HepG2 (cell line): ENCODE data around the gene KIAA1217. TPM values are rescaled to one million over a fixed set of nuclear protein-coding genes. Genes with fewer than 3 reads are reported as not detected.

Source experiments
- ATAC-seq: fragments of 200-7000 bp; cut with Tn5 transposase; 3 replicates; pipeline ENCODE4 v1.9.1; 2020; ENCODE audit warnings: mild to moderate bottlenecking, moderate library complexity
- BruUV-seq: library from RNA; stranded (reverse); fragments of 400-500 nt; replicated peaks from 2 replicates; lab custom pipeline; 2021; lab: Mats Ljungman, UMichigan
- CTCF ChIA-PET: fragments of 300-600 bp; formaldehyde crosslinking; extraction: SDS; loops from one replicate; lab custom pipeline; 2021; ENCODE audit warnings: low total read pairs, inconsistent platforms, low intra/inter-chr PET ratio; lab: Yijun Ruan, JAX
- POLR2A ChIA-PET: fragments of 350-600 bp; sonication (Branson Sonifier 250); formaldehyde crosslinking; loops from one replicate; lab custom pipeline; 2020; ENCODE audit warnings: antibody characterized with exemption, inconsistent platforms; lab: Yijun Ruan, JAX
- DNase-seq: peaks from one replicate; pipeline ENCODE4 v3.0.0-alpha.2; 2015; ENCODE audit warnings: low spot score
- FAIRE-seq: peaks from 3 replicates; lab custom pipeline; 2011; peaks lifted over from hg19 to GRCh38; lab: Jason Lieb, UNC
- H2AFZ ChIP-seq: one replicate; pipeline ENCODE4 v1.6.1; 2011; ENCODE audit warnings: low read length, inconsistent platforms
- H3K27ac ChIP-seq: fragments of 300-600 bp; 3 replicates; pipeline ENCODE4 v1.8.0; 2011; ENCODE audit warnings: mixed run types, mild to moderate bottlenecking, mixed read lengths, low read length, inconsistent platforms; ENCODE audit not compliant: insufficient read depth; ENCODE audit errors: extremely low read length
- H3K27me3 ChIP-seq, 2 experiments: fragments of 200-600 bp in 1 of 2; 2 replicates in 1 of 2; 3 replicates in 1 of 2; pipeline versions ENCODE4 v1.6.0 to v1.8.0; 2011; ENCODE audit warnings: low read length in 2 of 2, mild to moderate bottlenecking in 2 of 2, moderate library complexity in 2 of 2, inconsistent platforms in 1 of 2; ENCODE audit not compliant: insufficient read depth in 2 of 2, control insufficient read depth in 1 of 2
- H3K36me3 ChIP-seq, 2 experiments: fragments of 200-600 bp in 1 of 2; replicated peaks in 1 of 2; 2 replicates in 1 of 2; 3 replicates in 1 of 2; pipeline versions ENCODE4 v1.5.1 to v1.8.0; 2011; ENCODE audit warnings: low read length in 2 of 2, inconsistent platforms in 1 of 2; ENCODE audit not compliant: insufficient read depth in 2 of 2, control insufficient read depth in 1 of 2
- H3K4me1 ChIP-seq: 2 replicates; pipeline ENCODE4 v1.5.1; 2012; ENCODE audit warnings: low read length, inconsistent platforms; ENCODE audit not compliant: insufficient read depth
- H3K4me2 ChIP-seq: 2 replicates; pipeline ENCODE4 v1.6.0; 2011; ENCODE audit warnings: low read depth, low read length, inconsistent platforms
- H3K4me3 ChIP-seq, 3 experiments: fragments of 200-600 bp in 1 of 3; sonication (generic), shearing (Covaris generic) in 1 of 3; replicated peaks in 1 of 3; 2 replicates each; pipeline ENCODE4 v1.5.1; 2011 to 2016; ENCODE audit warnings: low read length in 3 of 3, inconsistent platforms in 2 of 3, low read depth in 2 of 3, mild to moderate bottlenecking in 2 of 3, control low read depth in 1 of 3, mixed read lengths in 1 of 3; ENCODE audit not compliant: insufficient read depth in 1 of 3
- H3K79me2 ChIP-seq: one replicate; pipeline ENCODE4 v1.6.1; 2011; ENCODE audit warnings: low read length, inconsistent platforms; ENCODE audit not compliant: insufficient read depth
- H3K9ac ChIP-seq: 2 replicates; pipeline ENCODE4 v1.6.0; 2011; ENCODE audit warnings: mild to moderate bottlenecking, low read depth, low read length, inconsistent platforms; ENCODE audit not compliant: insufficient read depth
- H3K9me3 ChIP-seq: 2 replicates; pipeline ENCODE4 v1.5.1; 2012; ENCODE audit warnings: mild to moderate bottlenecking, low read length
- H4K20me1 ChIP-seq: 2 replicates; pipeline ENCODE4 v1.6.0; 2011; ENCODE audit warnings: inconsistent platforms, mild to moderate bottlenecking, low read length, moderate library complexity; ENCODE audit not compliant: insufficient read depth
- JDP2 ChIP-seq: sonication (generic); formaldehyde crosslinking; IDR thresholded peaks from 2 replicates; pipeline ENCODE4 v1.8.1; 2022; ENCODE audit warnings: missing genetic modification reagents, borderline replicate concordance
- SALL1 ChIP-seq: sonication (generic); formaldehyde crosslinking; IDR thresholded peaks from 2 replicates; pipeline ENCODE4 v1.8.0; 2022; ENCODE audit warnings: mild to moderate bottlenecking, missing genetic modification reagents
- SALL2 ChIP-seq: sonication (generic); formaldehyde crosslinking; IDR thresholded peaks from 2 replicates; pipeline ENCODE4 v1.8.1; 2023; ENCODE audit warnings: mild to moderate bottlenecking, missing genetic modification reagents, inconsistent platforms
- SMARCE1 ChIP-seq: fragments of 450-650 bp; IDR thresholded peaks from 2 replicates; pipeline ENCODE4 v1.6.1; 2017; ENCODE audit warnings: borderline replicate concordance
- SOX13 ChIP-seq, 3 experiments: fragments of 450-650 bp in 1 of 3; sonication (generic) in 1 of 3; formaldehyde crosslinking in 1 of 3; IDR thresholded peaks in 2 of 3; conservative IDR thresholded peaks in 1 of 3; 2 replicates each; pipeline versions ENCODE4 v1.5.0 to v1.6.1; 2016 to 2020; ENCODE audit warnings: antibody characterized with exemption in 1 of 3, mild to moderate bottlenecking in 1 of 3, missing compliant biosample characterization in 1 of 3, missing genetic modification reagents in 1 of 3, moderate library complexity in 1 of 3
- ZNF839 ChIP-seq: sonication (generic); formaldehyde crosslinking; IDR thresholded peaks from 2 replicates; pipeline ENCODE4 v1.4.0; 2020; ENCODE audit warnings: missing genetic modification reagents, mild to moderate bottlenecking, borderline replicate concordance
- WGBS: methylation state at CpG from one replicate; pipeline ENCODE4 v1.1.6; 2017; ENCODE audit warnings: low lambda C conversion rate; 5-methylcytosine and 5-hydroxymethylcytosine counted together
- in situ Hi-C: cut with HindIII; loops from 2 replicates; pipeline ENCODE4 v1.10.0; 2017; ENCODE audit warnings: low pct_unique_long_range_greater_than_20kb; ENCODE audit not compliant: extremely low pct_ligation_motif_present
- intact Hi-C: fragments of 100-400 bp; cut with micrococcal nuclease; formaldehyde crosslinking; loops from one replicate; pipeline ENCODE4 v1.10.0; 2022; ENCODE audit not compliant: unreplicated experiment
- polyA plus RNA-seq, 8 experiments: library from polyadenylated mRNA; depleted of rRNA in 3 of 8; stranded (reverse) in 7 of 8; unstranded in 1 of 8; fragments of >200 nt; fragmentation: Illumina TruSeq in 4 of 8; extraction: Trizol in 4 of 8; gene quantifications; 2 replicates each; pipeline versions ENCODE4 v1.2.1 to v1.2.3, GENCODE V29; 2011 to 2016; ENCODE audit warnings: low read depth in 4 of 8, missing spikeins in 1 of 8, mixed read lengths in 1 of 8; ENCODE audit not compliant: insufficient read depth in 1 of 8
- total RNA-seq, 5 experiments: library from RNA; depleted of rRNA; stranded (reverse); fragments of >200 nt; fragmentation: Illumina TruSeq; extraction: Trizol; gene quantifications; 2 replicates each; pipeline ENCODE4 v1.2.3, GENCODE V29; 2016; ENCODE audit warnings: low read depth in 1 of 5
- TF ChIP-seq, protein P1 (sequence below): sonication (generic); formaldehyde crosslinking; IDR thresholded peaks from 2 replicates; pipeline ENCODE4 v1.4.0; 2020; ENCODE audit warnings: missing genetic modification reagents, mild to moderate bottlenecking, borderline replicate concordance

The KIAA1217 gene
- total and polyA plus RNA-seq, 2 of the 13 experiments (the other 11 are each of a cell fraction or from before 2014, with no cell fraction given) = 4.6 to 10.9 TPM

DNA sequence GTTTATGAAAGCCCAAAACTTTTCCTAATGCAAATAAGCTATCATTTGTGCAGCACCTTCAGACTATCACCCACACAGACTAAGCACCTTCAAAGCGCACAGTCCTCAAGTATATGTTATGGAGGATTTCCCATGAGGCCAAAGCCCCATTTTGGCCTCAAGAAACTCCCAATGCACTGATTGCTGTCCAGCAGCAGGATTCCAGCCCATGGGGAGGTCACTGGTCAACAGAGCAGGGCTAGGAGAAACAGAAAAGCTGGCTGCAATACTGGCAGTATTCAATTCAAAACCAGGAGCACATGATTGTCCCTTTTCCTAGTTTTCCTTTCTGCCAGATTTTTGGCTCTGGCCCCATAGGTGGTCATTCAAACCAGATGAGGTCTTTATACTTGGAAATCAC is 24.5 kb upstream of the KIAA1217 start (continued):
- TF ChIP-seq JDP2 (CRISPR knock-in tag) (no peak), SALL2 (no peak)
- TF ChIP-seq, protein P1, sequence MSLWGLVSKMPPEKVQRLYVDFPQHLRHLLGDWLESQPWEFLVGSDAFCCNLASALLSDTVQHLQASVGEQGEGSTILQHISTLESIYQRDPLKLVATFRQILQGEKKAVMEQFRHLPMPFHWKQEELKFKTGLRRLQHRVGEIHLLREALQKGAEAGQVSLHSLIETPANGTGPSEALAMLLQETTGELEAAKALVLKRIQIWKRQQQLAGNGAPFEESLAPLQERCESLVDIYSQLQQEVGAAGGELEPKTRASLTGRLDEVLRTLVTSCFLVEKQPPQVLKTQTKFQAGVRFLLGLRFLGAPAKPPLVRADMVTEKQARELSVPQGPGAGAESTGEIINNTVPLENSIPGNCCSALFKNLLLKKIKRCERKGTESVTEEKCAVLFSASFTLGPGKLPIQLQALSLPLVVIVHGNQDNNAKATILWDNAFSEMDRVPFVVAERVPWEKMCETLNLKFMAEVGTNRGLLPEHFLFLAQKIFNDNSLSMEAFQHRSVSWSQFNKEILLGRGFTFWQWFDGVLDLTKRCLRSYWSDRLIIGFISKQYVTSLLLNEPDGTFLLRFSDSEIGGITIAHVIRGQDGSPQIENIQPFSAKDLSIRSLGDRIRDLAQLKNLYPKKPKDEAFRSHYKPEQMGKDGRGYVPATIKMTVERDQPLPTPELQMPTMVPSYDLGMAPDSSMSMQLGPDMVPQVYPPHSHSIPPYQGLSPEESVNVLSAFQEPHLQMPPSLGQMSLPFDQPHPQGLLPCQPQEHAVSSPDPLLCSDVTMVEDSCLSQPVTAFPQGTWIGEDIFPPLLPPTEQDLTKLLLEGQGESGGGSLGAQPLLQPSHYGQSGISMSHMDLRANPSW (CRISPR knock-in tag) = no peak

DNA sequence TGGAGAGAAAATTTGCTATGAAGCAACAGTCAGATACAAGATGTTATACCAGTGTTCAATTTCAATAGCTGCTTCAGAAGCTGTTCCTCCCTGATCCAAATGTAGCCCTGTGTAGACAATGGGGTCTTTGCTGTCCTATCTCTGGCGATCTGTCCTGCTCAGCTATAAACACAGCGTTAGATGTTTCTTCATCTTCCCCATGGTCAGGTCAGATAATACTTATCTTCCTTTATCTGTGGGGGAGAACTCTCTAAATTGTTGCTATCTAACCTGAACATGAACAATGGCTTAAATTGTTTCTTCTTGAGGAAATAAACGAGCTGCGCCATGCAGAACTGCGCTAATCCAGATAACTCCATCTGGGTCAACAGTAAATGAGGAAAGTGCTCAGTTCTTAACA is 15.6 kb upstream of the KIAA1217 start:
- Histone ChIP-seq H3K36me3 (no peaks in the 10 kb centered on the region), H3K9me3 (no peaks in the 10 kb centered on the region), H3K4me2 (no peak overlapping the region), H4K20me1 (no peaks in the 10 kb centered on the region), H3K4me3 (no peak overlapping the region), H3K27me3 (no peaks in the 10 kb centered on the region), H3K9ac (no peak overlapping the region), H3K79me2 (no peaks in the 10 kb centered on the region), H3K27ac (no peak overlapping the region), H3K4me1 (no peaks in the 10 kb centered on the region), H2AFZ (no peak overlapping the region)
- 5% methylated on average over 5 of the region's 5 CpGs for WGBS
- TF ChIP-seq SOX13 (IDR thresholded peaks at IDR 0.05) (no peak), SOX13 (CRISPR knock-in tag; conservative IDR thresholded peaks at IDR 0.05 in 1 of 2, IDR thresholded peaks at IDR 0.05 in 1 of 2) (peak in 1 of 2 experiments; percentile 45; a peak in 1 of 4 replicates), SALL1 (CRISPR knock-in tag) (no peak), SMARCE1 (no peak), ZNF839 (no peak)
- DNase-seq (peak; percentile 37), FAIRE-seq (no peak), ATAC-seq (no peak)
- intact Hi-C loops (no loop called here), in situ Hi-C loops (no loop called here)
- CTCF ChIA-PET = no interaction called here
- POLR2A ChIA-PET = interaction anchor here (1.0 kb wide), 1 partner anchor 16 kb away, joined by 4 read pairs; the partner anchor contains the start of gene KIAA1217
- no TSS peak for BruUV-seq
